ENCODE data around the gene SARS1.

GRCh38 chr1:109269212-109269980 lies 55.7 kb downstream of the SARS1 start:
- TF ChIP-seq, protein P1, sequence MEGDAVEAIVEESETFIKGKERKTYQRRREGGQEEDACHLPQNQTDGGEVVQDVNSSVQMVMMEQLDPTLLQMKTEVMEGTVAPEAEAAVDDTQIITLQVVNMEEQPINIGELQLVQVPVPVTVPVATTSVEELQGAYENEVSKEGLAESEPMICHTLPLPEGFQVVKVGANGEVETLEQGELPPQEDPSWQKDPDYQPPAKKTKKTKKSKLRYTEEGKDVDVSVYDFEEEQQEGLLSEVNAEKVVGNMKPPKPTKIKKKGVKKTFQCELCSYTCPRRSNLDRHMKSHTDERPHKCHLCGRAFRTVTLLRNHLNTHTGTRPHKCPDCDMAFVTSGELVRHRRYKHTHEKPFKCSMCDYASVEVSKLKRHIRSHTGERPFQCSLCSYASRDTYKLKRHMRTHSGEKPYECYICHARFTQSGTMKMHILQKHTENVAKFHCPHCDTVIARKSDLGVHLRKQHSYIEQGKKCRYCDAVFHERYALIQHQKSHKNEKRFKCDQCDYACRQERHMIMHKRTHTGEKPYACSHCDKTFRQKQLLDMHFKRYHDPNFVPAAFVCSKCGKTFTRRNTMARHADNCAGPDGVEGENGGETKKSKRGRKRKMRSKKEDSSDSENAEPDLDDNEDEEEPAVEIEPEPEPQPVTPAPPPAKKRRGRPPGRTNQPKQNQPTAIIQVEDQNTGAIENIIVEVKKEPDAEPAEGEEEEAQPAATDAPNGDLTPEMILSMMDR (IDR thresholded peaks at IDR 0.05): no peak
- TF ChIP-seq POLR2A (IDR thresholded peaks at IDR 0.05): no peak

Measured in thyroid gland (tissue), 4 donors.